SK-MEL-5 (cell line): ENCODE data around the gene PTPRE. TPM values are rescaled to one million over a fixed set of nuclear protein-coding genes. Genes with fewer than 3 reads are reported as not detected.
A peak's percentile ranks its signal among the peaks of the same experiment; 100 is the strongest.

Experiments
- DNase-seq: peaks from one replicate; pipeline ENCODE4 v3.0.0-alpha.2; 2016; ENCODE audit warnings: low read depth, low spot score
- in situ Hi-C: cut with HindIII; loops from 2 replicates; pipeline ENCODE4 v1.10.0; 2016; ENCODE audit warnings: low sequenced_read_pairs, high pct_unique_total_duplicates, low pct_unique_long_range_greater_than_20kb
- total RNA-seq: library from RNA; depleted of rRNA; stranded (reverse); fragments of >200 nt; shearing (Covaris generic); gene quantifications from 2 replicates; pipeline ENCODE4 v1.2.3, GENCODE V29; 2014

Gene PTPRE
- total RNA-seq, 1 experiment from 2014 or later, result 0.03 TPM

DNA sequence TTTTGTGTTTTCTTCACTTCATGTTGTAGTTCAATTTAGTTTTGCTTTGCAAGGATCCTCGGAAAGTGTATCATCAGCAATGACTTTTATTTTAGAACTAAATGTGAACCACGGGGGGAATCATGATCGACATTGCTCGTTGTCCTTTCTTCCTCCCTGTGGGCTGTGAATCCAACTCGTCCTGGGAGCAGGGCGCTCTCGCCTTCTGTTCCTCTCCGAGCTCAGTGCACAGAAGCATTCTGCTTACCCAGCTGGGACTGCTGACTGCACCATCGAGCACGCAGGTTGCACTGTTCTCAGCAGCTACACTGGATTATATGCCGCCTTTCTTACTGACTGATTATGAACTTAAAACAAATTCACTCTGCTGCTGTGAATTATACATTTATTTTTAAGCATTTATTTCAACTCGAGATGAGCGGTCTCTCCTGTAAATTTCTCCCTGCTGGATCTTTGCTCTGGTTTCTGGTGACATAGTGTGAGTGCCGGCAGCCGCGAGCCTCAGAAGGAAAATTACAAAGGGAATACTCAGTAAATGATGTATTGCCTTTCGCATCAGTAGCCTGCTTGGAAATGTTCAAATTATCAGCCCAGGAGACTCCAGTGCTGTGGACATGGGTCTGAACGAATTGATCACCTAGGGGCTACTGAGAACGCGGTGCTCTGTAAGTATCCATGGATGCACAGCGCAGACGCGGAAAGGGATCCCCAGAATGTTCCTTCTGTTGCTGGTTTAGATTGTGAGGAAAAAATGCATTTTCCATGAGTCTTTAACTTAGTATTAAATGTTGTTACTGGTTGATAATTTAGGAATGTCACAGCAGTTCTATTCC is 92.6 kb downstream of the PTPRE start:
- no peak for DNase-seq
- in situ Hi-C loops, result no loop called here

DNA sequence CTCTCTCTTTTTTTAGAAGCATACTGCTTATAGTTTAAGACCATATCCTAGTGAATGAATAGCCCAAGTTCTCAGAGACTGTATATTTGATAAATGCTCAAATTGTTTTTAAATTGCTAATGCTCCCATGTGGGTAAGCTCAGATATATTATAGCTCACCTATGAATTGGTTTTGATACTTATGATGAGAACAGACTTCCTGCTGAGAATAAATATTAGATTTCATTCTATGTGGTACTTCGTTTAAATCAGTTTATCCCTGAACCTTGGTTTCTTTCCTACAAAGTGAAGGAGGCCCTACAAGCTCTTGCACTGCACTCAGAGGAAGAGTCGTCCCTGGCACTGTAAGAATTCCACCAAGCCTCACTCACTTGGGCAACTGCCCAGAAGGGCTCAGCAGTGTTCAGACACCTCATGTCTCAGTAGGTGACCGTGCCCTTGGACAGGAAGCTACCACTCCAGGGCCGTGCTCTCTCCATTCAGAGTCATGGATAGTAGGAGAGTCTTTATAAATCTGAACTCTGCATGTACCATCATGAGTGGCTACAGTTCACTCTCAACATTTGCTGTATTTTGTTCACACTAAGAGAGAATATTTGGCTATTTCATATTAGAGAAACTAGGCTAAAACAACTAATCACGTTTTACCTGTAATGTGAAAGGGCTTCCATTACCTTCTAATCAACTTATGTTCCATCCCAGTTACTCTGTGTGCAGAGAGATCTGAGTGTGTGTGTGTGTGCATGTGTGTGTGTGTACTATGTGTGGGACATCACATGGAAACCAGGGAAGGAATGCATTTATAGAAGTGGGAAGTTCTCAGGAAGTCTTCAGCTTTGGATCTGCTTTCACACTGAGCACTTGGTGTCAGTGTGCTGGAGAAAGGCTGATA is 93.8 kb downstream of the PTPRE start:
- in situ Hi-C loops, result no loop called here
- no peak for DNase-seq

DNA sequence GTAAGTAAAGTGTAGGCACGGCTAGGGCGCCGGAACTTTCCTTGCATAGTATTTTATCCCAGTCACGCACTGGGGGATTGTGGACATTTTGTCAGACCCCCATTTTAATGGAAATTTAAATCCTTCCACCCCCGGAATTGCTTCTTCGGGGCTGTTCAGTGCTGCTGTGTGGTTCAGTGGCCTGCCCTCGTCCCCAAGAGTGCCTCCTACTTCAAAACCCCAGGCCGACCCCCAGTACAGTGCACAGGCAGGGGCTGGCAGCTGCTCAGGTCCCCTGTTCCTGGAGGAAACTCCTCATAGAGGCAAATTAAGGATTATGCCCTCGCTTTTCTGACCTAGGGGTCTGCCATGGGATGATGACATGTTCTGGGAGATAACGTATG is 94.5 kb downstream of the PTPRE start:
- no peak for DNase-seq
- in situ Hi-C loops, result no loop called here

DNA sequence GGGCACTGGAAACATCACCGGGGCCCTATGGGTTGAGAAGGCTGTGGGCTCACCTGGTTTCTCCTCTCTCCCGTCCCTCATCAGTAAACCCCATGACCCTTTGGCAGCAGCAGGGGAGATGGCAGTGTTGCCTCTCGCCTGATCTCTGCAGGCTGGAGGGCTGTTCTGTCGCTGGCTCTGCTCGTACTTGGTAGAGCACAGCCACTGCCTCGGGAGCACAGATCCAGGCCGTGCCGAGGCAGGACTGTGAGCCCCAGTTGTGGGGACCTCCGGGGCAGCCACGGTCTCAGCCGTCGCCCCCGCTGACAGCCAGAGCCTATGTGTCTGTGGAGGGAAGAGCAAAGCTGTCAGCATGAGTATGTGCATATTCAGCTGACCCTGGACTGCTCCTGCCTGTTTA is 94.9 kb downstream of the PTPRE start:
- in situ Hi-C loops, result no loop called here
- DNase-seq, result no peak

DNA sequence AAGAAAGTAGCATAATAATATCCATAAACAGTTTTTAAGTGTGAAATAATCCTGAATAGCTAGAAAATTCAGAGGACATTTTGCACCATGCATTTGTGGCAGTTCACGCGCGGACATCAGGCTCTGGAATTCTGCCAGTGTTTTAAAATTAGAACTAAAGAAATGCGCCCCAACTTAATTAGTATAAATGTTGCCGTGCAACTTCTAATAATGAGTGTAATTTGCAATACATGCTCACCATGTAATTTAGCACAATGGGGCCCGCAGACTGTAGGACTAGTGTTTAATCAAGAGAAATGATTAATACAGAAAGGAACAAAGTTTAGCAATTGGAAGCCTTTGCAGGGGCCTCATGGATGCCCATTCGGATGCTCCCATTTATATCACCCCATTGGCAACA is 96.6 kb downstream of the PTPRE start:
- in situ Hi-C loops, result no loop called here
- DNase-seq, result no peak

DNA sequence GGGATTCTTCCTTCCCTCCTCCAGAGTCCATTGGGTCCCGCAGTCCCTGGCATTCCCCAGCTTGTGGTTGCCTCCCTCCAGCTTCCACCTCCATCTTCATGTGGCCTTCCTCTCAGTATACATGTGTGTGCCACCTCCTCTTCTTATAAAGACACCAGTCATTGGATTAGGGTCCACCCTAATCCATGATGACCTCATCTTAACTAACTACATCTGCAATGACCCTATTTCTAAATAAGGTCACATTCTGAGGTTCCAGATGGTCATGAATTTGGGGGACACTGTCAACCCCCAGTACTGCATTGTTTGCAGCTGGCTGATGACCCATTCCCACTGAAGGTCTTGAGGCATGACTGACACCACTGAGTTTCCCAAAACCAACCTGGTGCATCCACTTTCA is 99.0 kb downstream of the PTPRE start:
- in situ Hi-C loops, result no loop called here
- no peak for DNase-seq

DNA sequence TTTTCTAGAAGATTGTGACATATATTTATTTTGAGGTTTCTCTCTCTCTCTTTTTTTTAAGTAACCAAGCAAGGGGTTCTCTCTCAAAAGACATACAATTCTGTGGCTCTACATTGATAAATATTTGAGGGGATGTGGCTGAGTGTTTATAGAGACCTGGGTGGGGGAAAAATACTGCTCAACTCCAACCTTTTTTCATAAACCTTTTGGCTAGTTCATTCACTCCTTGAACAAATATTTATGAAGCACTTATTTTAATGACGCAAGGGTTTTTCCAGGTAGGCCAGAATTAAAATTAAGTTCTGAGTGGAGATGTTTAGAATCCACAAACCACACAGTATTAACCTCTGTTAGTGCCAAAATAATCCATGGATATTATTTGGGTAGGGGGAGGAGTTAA is 100.2 kb downstream of the PTPRE start:
- no peak for DNase-seq
- in situ Hi-C loops, result no loop called here

DNA sequence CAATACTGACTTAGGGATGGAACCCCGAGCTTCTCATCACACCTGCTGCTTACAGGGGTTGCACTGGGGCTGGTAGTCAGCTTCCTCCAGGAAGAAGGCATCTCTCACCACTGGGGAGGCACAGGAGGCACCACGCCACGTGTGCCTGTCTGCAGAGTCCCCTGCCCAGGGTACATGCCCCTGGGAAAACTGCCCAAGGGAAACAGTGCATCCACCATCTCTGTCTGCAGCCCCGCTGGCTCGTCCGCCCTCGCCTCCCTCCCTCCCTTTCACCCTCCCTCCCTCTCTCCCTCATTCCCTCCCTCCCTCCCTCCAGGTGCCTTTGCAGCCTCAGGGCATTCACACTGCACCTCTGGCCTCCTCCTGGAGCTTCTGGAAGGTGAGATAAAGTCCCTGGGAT is 101.1 kb downstream of the PTPRE start:
- in situ Hi-C loops, result no loop called here
- DNase-seq, result no peak

DNA sequence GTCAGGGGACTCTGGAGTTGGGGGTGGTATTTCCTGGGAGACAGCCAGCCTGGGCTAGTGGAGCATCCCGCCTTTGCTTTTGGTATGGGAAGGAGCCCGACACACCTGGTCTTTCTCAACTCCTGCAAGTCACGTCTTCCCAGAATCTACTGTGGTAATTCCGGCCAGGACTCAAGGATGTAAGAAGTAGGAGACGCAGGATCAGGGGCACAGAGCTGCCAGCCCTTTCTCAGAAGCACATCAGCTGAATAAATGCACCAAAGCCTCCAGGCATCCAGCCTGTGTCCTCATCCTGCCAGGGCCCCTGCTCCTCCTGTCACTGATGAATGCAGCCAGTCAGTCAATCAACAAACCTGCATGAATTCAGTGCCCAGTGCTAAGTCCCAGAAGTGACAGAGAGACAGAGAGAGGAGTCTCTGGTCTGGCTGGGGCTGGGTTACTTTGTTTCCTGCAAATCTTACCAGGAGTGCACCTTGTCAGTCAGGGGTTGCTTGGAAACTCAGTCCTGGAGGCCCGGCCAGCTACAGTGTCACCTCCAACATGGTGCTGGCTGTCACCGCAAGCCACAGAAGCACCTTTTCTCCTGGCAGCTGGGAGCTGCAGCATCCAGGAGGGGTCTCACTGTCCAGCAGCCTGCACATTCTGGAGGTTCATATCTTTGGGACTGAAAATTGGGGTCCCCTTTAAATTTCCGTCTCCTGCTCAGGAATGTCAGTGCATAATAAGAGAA is 101.8 kb downstream of the PTPRE start:
- in situ Hi-C loops, result no loop called here
- DNase-seq, result no peak

DNA sequence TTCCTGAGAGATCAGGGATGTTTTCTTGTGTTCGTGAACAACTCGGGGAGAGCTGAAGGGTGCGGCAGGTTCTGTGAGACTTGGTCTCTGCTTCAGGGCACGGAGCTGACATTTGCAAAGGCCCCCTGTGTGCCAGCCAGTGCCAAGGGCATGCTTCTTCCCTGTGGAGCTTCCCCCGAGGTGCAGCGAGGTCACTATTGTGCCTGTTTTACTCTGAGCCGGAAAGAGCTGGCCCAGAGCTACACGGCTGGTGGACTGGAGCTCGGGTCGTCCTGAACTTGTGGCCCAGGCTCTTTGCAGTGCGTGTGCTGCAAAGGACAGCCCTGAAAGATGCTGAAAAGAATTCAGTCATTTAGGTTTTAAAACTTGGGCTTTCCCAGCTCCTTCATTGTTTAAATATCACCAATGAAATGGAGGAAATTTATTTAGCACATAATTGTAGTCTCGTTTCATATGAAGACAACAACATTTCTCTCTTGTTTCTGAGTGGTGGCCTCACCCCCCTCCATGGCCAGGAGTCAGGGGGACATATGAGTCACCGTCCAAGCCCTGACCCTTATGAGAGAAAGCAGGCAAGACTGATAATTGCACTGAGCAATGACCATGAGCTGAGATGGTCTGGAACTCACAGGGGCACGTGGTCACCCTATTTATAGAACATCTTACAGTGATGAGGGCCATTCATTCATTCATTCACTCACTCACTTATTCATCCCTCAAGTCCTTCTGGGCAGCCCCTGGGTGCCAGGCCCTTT is 102.6 kb downstream of the PTPRE start:
- DNase-seq, result no peak
- in situ Hi-C loops, result no loop called here

DNA sequence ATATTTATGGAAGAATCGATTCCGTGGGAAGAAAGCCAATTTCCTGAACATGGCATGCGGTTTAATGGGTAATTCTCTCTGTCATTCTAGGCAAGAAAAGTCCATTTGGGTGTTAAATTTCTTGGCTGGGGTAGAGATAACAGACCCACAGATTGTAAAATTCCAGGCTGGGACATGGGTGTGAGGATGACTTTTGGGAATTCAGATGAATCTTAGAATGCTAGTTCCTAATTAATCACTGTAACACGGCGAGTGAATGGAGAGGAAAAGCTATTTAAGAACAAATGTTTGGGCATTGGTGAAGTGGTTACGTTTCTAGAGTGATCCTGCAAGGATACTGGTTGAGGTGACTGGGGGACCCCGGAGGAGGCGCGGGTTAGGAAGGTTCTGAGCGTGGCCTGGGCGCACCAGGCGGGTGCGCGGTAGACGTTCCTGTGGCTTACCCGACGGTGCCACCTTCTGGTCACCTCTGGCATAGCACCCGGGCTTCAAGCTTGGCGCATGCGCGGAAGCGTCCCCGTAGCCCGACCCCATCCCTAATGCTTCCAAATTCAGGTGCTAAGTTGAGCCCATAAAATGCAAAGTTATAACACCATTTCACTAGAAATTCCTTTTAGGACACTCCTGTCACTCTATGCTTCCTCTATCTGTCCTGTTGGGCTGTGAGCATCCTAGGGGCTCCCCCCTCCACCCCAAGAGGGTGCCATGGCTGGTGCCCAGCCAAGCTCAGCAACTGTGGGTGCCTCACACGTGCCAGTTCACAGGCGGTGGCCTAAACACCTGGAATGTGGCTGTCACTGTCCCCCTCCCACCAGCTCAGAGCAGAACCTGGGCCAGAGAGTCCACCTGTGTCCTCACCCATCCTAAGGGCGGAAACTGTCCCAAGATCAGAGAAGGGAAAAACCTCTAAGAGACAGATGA is 104.4 kb downstream of the PTPRE start:
- peak; percentile 57 for DNase-seq
- in situ Hi-C loops, result no loop called here

DNA sequence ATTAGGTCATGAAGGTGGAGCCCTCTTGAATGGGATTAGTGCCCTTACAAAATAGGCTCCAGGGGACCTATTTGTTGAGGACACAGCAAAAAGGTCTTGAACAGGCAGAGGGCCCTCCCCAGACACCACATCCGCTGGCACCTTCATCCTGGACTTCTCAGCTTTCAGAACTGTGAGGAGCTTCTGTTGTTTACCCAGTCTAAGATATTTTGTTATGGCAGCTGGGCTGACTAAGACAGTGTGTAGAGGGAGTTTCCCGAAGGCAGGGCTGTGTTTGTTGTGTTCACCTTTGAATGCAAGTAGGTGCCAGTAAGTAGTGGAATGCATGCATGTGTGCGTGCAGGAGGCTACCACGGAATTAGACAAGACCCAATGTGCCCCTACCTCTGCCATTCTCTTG is 106.7 kb downstream of the PTPRE start:
- DNase-seq, result no peak
- in situ Hi-C loops, result no loop called here

DNA sequence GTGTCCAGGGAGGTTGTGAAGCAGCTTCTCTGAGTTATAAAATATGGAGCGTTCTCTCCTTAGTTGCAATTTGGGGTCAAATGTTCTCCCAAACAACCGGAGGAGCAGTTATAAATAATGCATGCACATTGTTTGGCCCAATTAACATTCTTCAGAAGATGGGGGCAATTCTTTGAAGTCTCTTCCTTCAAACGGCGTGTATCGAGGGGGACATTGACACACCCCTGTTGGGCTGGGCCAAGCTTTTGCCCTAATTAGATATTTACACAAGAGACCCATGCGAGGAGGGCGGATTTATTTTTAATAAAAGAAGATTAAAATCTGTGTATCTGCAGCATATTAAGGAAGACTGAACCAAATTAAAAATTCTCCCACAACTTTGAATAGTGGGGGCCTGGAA is 107.3 kb downstream of the PTPRE start:
- DNase-seq, result no peak
- in situ Hi-C loops, result no loop called here

DNA sequence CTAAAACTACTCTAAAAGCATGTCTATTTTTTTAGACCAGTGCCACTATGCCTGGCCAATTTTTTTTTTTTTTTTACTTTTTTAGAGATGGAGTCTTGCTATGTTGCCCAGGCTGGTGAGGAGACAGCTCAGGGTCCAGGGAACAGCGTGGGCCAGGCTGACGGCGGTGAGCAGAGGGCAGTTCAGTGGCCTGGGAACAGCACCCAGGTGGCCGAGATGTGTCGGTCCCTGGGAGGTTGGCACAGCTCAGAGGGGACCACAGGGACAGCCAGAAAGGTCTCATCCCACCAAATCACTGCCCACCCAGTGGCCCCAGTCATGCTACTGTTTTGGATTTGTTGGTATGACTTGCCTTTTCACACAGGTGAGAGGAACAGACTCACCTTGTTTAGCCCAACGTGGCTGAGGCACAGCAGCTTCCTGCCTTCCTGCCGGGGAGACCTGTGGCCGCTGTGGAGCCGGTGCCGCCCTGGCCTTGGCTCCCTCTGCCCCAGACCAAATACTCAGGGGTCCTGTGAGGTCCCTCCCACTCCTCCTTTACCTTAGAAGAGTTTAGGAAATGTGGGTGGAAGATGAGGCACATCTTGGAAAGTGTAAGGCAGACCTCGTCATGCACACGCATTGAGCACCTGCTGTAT is 109.6 kb downstream of the PTPRE start:
- no peak for DNase-seq
- in situ Hi-C loops, result no loop called here

DNA sequence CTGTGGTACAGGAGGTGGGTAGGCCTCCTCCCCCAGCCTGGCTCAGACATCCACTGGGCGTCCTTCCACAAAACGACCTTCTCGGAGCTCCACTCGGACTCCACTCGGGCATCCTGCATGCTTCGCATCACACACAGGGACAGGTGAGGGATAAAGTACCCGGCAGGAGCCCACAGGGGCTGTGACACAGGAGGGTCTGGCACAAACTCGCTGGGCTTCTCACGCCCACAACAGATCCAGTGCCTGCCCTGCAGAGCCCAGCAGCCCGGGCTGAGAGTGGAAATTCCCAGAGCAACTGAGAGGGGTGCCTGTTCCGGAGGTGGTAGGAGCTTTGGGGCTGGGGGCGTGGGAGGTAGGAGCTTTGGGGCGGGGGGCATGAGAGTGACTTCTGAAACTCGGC is 110.9 kb downstream of the PTPRE start:
- DNase-seq, result no peak
- in situ Hi-C loops, result no loop called here

DNA sequence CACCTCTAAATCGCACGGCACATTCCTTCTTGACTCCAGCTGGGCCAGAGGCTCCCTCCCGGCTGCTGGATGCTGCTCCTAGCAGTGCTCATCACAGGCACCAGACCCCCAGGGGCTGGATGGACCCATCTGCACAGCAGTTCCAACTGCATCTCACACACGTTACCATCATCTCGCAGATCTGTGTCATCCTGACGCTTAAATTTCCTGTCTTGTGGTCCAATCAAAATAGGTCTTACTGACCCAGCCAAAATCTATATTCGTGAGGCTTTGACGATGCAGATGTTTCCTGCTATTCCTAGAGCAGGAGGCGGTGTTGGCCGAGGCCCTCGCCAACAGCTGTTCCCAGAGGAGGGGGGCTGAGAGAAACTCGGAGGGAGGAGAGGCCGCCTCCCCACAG is 111.3 kb downstream of the PTPRE start:
- no peak for DNase-seq
- in situ Hi-C loops, result no loop called here
